HT-29 (cell line): Measurements from ENCODE around the gene DTX1. TPM values are rescaled to one million over a fixed set of nuclear protein-coding genes. Genes with fewer than 3 reads are reported as not detected.

Source experiments
- DNase-seq: peaks from one replicate; pipeline ENCODE4 v3.0.0-alpha.2; 2015; ENCODE audit warnings: low spot score
- total RNA-seq: library from RNA; depleted of rRNA; stranded (reverse); fragments of >200 nt; shearing (Covaris generic); gene quantifications from 2 replicates; pipeline ENCODE4 v1.2.3, GENCODE V29; 2014

The DTX1 gene
- total RNA-seq, 1 experiment from 2014 or later: not detected

- DNase-seq: no peak
Measured at GRCh38 chr12:113094738-113095137, 38.2 kb downstream of the DTX1 start.

GRCh38 chr12:113095405-113095804 lies 38.9 kb downstream of the DTX1 start:
- DNase-seq: no peak

- DNase-seq: no peak
Measured at GRCh38 chr12:113096675-113097461, 40.3 kb downstream of the DTX1 start.

- no peak for DNase-seq
Measured at GRCh38 chr12:113097716-113098440, 41.3 kb downstream of the DTX1 start.

GRCh38 chr12:113098441-113099028 lies 42.0 kb downstream of the DTX1 start:
- DNase-seq: peak; percentile 93

GRCh38 chr12:113099364-113099763 lies 42.8 kb downstream of the DTX1 start:
- no peak for DNase-seq

GRCh38 chr12:113099764-113100163 lies 43.2 kb downstream of the DTX1 start:
- no peak for DNase-seq

- no peak for DNase-seq
Measured at GRCh38 chr12:113101751-113102150, 45.2 kb downstream of the DTX1 start.

GRCh38 chr12:113102811-113103210 lies 46.3 kb downstream of the DTX1 start:
- DNase-seq: no peak

GRCh38 chr12:113103756-113104450 lies 47.4 kb downstream of the DTX1 start:
- DNase-seq: no peak

- DNase-seq: no peak
Measured at GRCh38 chr12:113104953-113105510, 48.5 kb downstream of the DTX1 start.

GRCh38 chr12:113105606-113106271 lies 49.2 kb downstream of the DTX1 start:
- DNase-seq: no peak

GRCh38 chr12:113106361-113106760 lies 49.8 kb downstream of the DTX1 start:
- no peak for DNase-seq

- no peak for DNase-seq
Measured at GRCh38 chr12:113108308-113108707, 51.8 kb downstream of the DTX1 start.

- no peak for DNase-seq
Measured at GRCh38 chr12:113109360-113109759, 52.8 kb downstream of the DTX1 start.

GRCh38 chr12:113109872-113110599 lies 53.5 kb downstream of the DTX1 start:
- DNase-seq: no peak

GRCh38 chr12:113111247-113111646 lies 54.7 kb downstream of the DTX1 start:
- DNase-seq: no peak

- no peak for DNase-seq
Measured at GRCh38 chr12:113112043-113112899, 55.7 kb downstream of the DTX1 start.

GRCh38 chr12:113113397-113113796 lies 56.9 kb downstream of the DTX1 start:
- DNase-seq: no peak
